CD14-positive monocyte (primary cell): ENCODE results near the gene KLHL36. TPM values are rescaled to one million over a fixed set of nuclear protein-coding genes. Genes with fewer than 3 reads are reported as not detected.

Experiments used
- DNase-seq, 3 donors: peaks; one replicate each; pipeline ENCODE4 v3.0.0-alpha.2; 2011 to 2022
- H2AFZ ChIP-seq: 2 replicates; pipeline ENCODE4 v1.6.0; 2012; ENCODE audit warnings: mild to moderate bottlenecking, low read depth, low read length, inconsistent platforms; ENCODE audit not compliant: insufficient read depth, poor library complexity, severe bottlenecking
- H3K27ac ChIP-seq, 2 donors: 1 replicate in 1 of 2; 2 replicates in 1 of 2; pipeline ENCODE4 v1.5.1; 2012 to 2013; ENCODE audit warnings: low read length in 2 of 2, control low read depth in 1 of 2, inconsistent platforms in 1 of 2, low read depth in 1 of 2, mild to moderate bottlenecking in 1 of 2
- H3K27me3 ChIP-seq, 2 donors: one replicate each; pipeline versions ENCODE4 v1.6.0 to v1.6.1; 2011 to 2013; ENCODE audit warnings: low read length in 2 of 2; ENCODE audit not compliant: control insufficient read depth in 2 of 2, insufficient read depth in 2 of 2
- H3K36me3 ChIP-seq, 2 donors: replicated peaks in 1 of 2; 1 replicate in 1 of 2; 2 replicates in 1 of 2; pipeline versions ENCODE4 v1.5.1 to v1.6.1; 2012 to 2013; ENCODE audit warnings: low read length in 2 of 2, control low read depth in 1 of 2, inconsistent platforms in 1 of 2, mild to moderate bottlenecking in 1 of 2; ENCODE audit not compliant: insufficient read depth in 2 of 2, control insufficient read depth in 1 of 2
- H3K4me1 ChIP-seq, 2 donors: 1 replicate in 1 of 2; 2 replicates in 1 of 2; pipeline versions ENCODE4 v1.5.1 to v1.6.1; 2012 to 2013; ENCODE audit warnings: low read length in 2 of 2, control low read depth in 1 of 2, inconsistent platforms in 1 of 2, mild to moderate bottlenecking in 1 of 2, moderate library complexity in 1 of 2; ENCODE audit not compliant: insufficient read depth in 2 of 2, control insufficient read depth in 1 of 2
- H3K4me2 ChIP-seq: replicated peaks from 2 replicates; pipeline ENCODE3; 2012; ENCODE audit warnings: low read length, moderate library complexity, mild to moderate bottlenecking; ENCODE audit not compliant: poor library complexity, severe bottlenecking; ENCODE audit errors: extremely low read depth
- H3K4me3 ChIP-seq, 3 experiments: fragments of 200-600 bp in 1 of 3; sonication (generic) in 1 of 3; replicated peaks in 1 of 3; 1 replicate in 2 of 3; 2 replicates in 1 of 3; pipeline ENCODE4 v1.5.1; 2011 to 2013; ENCODE audit warnings: low read length in 3 of 3, mild to moderate bottlenecking in 3 of 3, control low read depth in 2 of 3, low read depth in 2 of 3, inconsistent platforms in 1 of 3, moderate library complexity in 1 of 3
- H3K79me2 ChIP-seq: 2 replicates; pipeline ENCODE4 v1.6.0; 2012; ENCODE audit warnings: mild to moderate bottlenecking, control low read depth, inconsistent platforms, low read length, moderate library complexity; ENCODE audit not compliant: insufficient read depth
- H3K9ac ChIP-seq: 2 replicates; pipeline ENCODE4 v1.6.0; 2017; ENCODE audit warnings: low read length, mild to moderate bottlenecking; ENCODE audit not compliant: insufficient read depth, poor library complexity, severe bottlenecking
- H3K9me3 ChIP-seq, 2 donors: replicated peaks in 1 of 2; 1 replicate in 1 of 2; 2 replicates in 1 of 2; pipeline versions ENCODE4 v1.5.1 to v1.6.1; 2012 to 2013; ENCODE audit warnings: low read length in 2 of 2, control low read depth in 1 of 2; ENCODE audit not compliant: control insufficient read depth in 1 of 2, insufficient read depth in 1 of 2
- H4K20me1 ChIP-seq: 2 replicates; pipeline ENCODE4 v1.6.0; 2012; ENCODE audit warnings: mild to moderate bottlenecking, low read length, control low read depth, moderate library complexity; ENCODE audit not compliant: insufficient read depth
- H3K27ac Mint-ChIP-seq, 7 donors: one replicate each; pipeline ENCODE4 v1.8.0; 2020; ENCODE audit warnings: mild to moderate bottlenecking in 7 of 7, mixed read lengths in 7 of 7, moderate library complexity in 6 of 7, inconsistent platforms in 2 of 7
- H3K27me3 Mint-ChIP-seq, 3 donors: one replicate each; pipeline ENCODE4 v1.8.0; 2021 to 2022; ENCODE audit warnings: low read depth in 3 of 3, mild to moderate bottlenecking in 3 of 3, mixed read lengths in 3 of 3, moderate library complexity in 3 of 3, inconsistent platforms in 1 of 3
- H3K36me3 Mint-ChIP-seq, 2 donors: one replicate each; pipeline ENCODE4 v1.8.0; 2020; ENCODE audit warnings: mixed read lengths in 2 of 2, inconsistent platforms in 1 of 2, mild to moderate bottlenecking in 1 of 2
- H3K4me1 Mint-ChIP-seq: one replicate; pipeline ENCODE4 v1.8.0; 2020; ENCODE audit warnings: mild to moderate bottlenecking, mixed read lengths
- H3K4me3 Mint-ChIP-seq, 2 donors: one replicate each; pipeline ENCODE4 v1.8.0; 2020; ENCODE audit warnings: mild to moderate bottlenecking in 2 of 2, mixed read lengths in 2 of 2, moderate library complexity in 1 of 2
- H3K9me3 Mint-ChIP-seq, 7 donors: one replicate each; pipeline ENCODE4 v1.8.0; 2020 to 2022; ENCODE audit warnings: mixed read lengths in 7 of 7, mild to moderate bottlenecking in 6 of 7, moderate library complexity in 6 of 7, inconsistent platforms in 2 of 7
- CTCF ChIP-seq: fragments of 200-600 bp; IDR thresholded peaks from one replicate; pipeline ENCODE4 v1.8.0; 2022; ENCODE audit warnings: antibody characterized with exemption, mild to moderate bottlenecking
- WGBS: methylation state at CpG from one replicate; pipeline ENCODE4 v1.1.5; 2013; ENCODE audit warnings: missing lambda C conversion rate; ENCODE audit not compliant: insufficient coverage; 5-methylcytosine and 5-hydroxymethylcytosine counted together
- intact Hi-C, 2 donors: fragments of 100-400 bp; cut with micrococcal nuclease; formaldehyde crosslinking; loops; one replicate each; pipeline versions ENCODE4 v1.15.0 to v1.15.1; 2023
- polyA plus RNA-seq, 3 donors: library from polyadenylated mRNA; depleted of rRNA in 1 of 3; unstranded in 2 of 3; stranded (reverse) in 1 of 3; fragments of 300-500 nt in 2 of 3; fragments of >200 nt in 1 of 3; fragmentation: Illumina TruSeq in 2 of 3; gene quantifications; 1 replicate in 2 of 3; 2 replicates in 1 of 3; pipeline ENCODE4 v1.2.3, GENCODE V29; 2012 to 2021

KLHL36 gene
- polyA plus RNA-seq, 3 donors = 12.1 to 50.8 (median 14.2) TPM

GRCh38 chr16:84675884-84676283, 27.6 kb downstream of the KLHL36 start:
- DNase-seq = no peak
- H3K4me1 Mint-ChIP-seq = peaks cover 27% of the 10 kb centered on the region
- Histone ChIP-seq H3K27me3 (no peaks in the 10 kb centered on the region), H3K4me2 (no peak overlapping the region), H3K9me3 (no peaks in the 10 kb centered on the region), H4K20me1 (no peaks in the 10 kb centered on the region), H3K4me3 (no peak overlapping the region), H3K27ac (no peak overlapping the region), H2AFZ (no peak overlapping the region), H3K4me1 (peaks cover 8 to 28% of the 10 kb centered on the region in 2 donors), H3K9ac (no peak overlapping the region), H3K36me3 (no peaks in the 10 kb centered on the region), H3K79me2 (no peaks in the 10 kb centered on the region)
- intact Hi-C loops = loop anchor here in 1 of 2 donors (10.0 kb wide), 1 partner anchor 299 kb away; no protein-coding TSS in a partner anchor
- no peak overlapping the region for H3K27ac Mint-ChIP-seq
- peaks cover 2 to 3% of the 10 kb centered on the region in 2 donors for H3K36me3 Mint-ChIP-seq
- H3K27me3 Mint-ChIP-seq = peaks cover 2 to 10% (median 3%) of the 10 kb centered on the region in 3 donors
- H3K4me3 Mint-ChIP-seq = no peak overlapping the region
- no peaks in the 10 kb centered on the region for H3K9me3 Mint-ChIP-seq
- TF ChIP-seq CTCF = no peak
- 92% methylated on average over 1 of the region's 2 CpGs for WGBS

- H3K27ac Mint-ChIP-seq = no peak overlapping the region
- H3K27ac ChIP-seq = no peak overlapping the region
- TF ChIP-seq CTCF = no peak
- H3K4me1 Mint-ChIP-seq = peaks cover 25% of the 10 kb centered on the region
- H3K27me3 ChIP-seq = no peaks in the 10 kb centered on the region
- peaks cover 8 to 28% of the 10 kb centered on the region in 2 donors for H3K4me1 ChIP-seq
- H2AFZ ChIP-seq = no peak overlapping the region
- H3K4me3 Mint-ChIP-seq = no peak overlapping the region
- DNase-seq = no peak
- H3K27me3 Mint-ChIP-seq = peaks cover 2 to 5% (median 3%) of the 10 kb centered on the region in 3 donors
- H3K9ac ChIP-seq = no peak overlapping the region
- H3K4me3 ChIP-seq = no peak overlapping the region
- WGBS = 75% methylated on average over 8 of the region's 14 CpGs
- no peaks in the 10 kb centered on the region for H3K79me2 ChIP-seq
- no peak overlapping the region for H3K4me2 ChIP-seq
- peaks cover 0 to 3% of the 10 kb centered on the region in 2 donors for H3K36me3 Mint-ChIP-seq
- no peaks in the 10 kb centered on the region for H4K20me1 ChIP-seq
- no peaks in the 10 kb centered on the region for H3K9me3 Mint-ChIP-seq
- H3K9me3 ChIP-seq = no peaks in the 10 kb centered on the region
- H3K36me3 ChIP-seq = no peaks in the 10 kb centered on the region
- intact Hi-C loops = loop anchor here in 1 of 2 donors (10.0 kb wide), 1 partner anchor 298 kb away; no protein-coding TSS in a partner anchor
These were observed 28.9 kb downstream of the KLHL36 start for GRCh38 chr16:84677017-84677803.
